Activated CD8-positive, alpha-beta memory T cell treated with anti-CD3 and anti-CD28 coated beads for 1 hour (primary cell): ENCODE results near the gene PSD2.

Experiments
- DNase-seq, 2 donors: peaks; one replicate each; pipeline ENCODE4 v3.0.0-alpha.2; 2020; ENCODE audit warnings: low read depth in 1 of 2; ENCODE audit errors: extremely low read depth in 1 of 2

Gene PSD2

DNA sequence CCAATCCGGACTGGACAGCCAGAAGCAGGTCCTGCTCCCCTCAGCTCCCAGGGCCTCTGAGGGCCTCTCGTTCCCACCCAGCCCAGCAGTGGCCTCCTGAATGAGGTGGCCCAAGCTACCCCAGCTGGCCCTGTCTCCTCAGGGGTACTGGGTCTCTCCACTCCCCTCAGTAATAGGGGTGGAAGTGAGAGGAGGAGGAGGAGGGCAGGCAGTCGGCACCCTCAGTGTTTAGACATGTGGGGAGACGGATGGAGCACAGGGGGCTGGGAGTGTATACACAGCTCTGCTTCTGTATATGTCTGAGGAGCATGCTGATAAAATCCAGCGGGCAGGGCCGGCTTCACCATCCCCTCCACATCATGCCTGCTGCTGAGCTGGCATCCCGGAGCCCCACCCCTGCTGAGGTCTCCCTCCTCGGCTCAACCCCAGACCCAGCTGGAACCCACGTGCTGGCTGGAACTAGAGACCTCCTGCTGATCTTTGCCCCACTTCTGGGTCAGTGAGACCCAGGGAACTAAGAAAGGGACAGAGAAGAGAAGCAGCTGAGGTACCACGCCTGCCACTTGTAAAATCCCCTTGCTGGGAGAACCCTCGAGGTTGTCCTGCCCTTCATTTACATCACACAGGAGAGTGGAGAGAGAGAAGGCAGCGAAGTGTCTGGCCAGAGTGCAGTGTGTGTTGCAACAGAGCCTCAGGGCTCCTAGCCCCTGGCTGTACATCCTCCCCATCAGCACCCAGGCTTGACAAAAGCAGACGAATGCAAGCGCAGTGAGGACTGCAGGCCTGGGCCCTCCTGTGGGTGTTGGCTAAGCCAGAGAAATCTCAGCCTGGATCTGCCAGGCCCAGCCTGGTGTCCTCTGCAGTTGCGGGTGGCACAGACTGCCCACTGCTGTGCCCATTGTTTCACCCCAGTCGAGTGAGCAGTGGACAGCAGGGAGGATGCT lies 77.5 kb downstream of the PSD2 start:
- DNase-seq = no peak

DNA sequence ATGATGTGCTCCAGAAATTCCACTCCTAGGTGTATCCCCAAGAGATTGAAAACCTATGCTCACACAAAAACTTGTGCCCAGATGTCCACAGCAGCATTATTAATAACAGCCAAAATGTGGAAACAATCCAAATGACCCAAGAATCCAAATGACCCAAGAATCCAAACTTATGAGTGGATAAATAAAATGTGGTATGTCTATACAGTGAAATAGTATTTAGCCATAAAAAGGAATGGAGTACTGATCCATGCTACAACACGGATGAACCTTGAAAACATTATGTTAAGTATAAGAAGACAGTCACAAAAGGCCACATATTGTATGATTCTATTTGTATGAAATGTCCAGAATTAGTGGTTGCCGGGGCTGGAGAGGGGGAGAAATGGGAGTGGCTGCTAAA lies 80.3 kb downstream of the PSD2 start:
- no peak for DNase-seq

DNA sequence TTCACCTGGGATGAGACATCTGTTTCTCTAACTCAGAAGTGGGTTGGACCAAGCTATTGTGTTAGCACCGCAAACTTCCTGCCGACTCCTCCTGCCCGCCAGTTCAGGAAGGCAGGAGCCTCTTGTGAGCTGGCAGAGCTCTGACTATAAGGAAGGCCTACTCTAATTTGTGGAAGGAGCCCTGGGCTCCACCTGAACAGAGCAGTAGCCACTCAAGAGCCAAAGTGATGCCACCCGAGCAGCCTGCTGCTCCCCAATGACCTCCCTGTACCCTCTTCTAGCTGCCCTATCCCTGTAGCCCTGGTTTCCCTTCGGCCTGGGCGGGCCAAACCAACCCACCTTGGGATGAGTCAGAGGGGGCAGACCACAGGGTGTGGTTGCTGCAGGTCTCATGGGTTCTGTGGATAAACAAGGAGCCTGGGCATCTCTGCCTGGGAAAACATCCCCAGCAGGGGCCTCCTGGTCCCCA lies 81.6 kb downstream of the PSD2 start:
- DNase-seq = no peak

DNA sequence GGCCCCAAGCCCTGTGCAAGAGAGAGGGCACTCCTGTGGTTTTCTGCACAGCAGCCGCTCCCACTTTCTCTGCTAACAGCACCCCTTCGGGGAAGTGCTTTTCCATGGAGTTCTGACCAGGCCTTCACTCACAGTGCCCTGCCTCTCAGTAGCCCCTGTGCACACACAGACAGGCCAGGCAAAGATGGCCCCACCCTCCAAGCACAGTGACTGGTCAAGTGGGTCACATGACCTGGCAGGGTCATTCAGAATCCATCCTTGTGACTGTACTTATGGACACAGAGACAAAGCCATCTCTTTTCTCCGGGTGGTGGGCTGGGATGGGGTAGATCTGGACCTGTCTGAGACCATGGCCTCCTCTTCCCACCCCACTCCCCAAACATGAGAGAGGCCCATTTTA lies 82.5 kb downstream of the PSD2 start:
- no peak for DNase-seq

DNA sequence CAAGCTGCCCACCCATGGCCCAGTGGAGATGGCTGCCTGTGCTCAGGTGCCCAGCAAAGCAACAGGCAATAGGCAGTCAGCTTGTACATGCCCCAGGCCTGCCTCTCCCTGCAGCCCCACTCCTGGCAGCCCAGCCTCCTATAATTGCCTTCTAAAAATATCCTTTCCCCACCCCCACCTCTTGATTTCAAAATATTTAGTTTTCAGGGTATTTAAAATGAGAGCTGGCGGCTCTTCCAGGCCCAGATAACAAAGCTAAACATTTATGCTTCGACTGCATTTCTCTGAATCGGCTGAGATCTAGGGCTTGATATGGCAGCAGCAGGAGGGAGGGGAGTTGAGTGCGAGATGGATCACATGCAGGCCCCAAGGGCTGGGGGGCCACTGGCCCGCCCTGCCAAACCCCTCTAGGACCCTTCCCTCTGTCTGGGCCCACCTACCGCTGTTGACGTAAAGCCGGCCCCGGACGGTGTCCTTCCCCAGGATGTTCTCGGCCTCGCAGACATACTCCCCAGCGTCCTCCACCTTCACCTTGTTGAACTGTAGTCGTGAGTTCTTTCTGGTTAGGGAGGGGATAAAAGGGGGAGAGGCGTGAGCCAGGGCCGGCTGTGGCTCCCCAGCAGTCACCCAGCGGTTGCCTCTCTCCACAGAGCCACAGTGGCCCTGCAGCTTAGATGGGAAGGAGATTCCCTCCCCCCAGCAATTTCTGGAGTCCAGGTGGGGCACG lies 85.0 kb downstream of the PSD2 start:
- DNase-seq = no peak

DNA sequence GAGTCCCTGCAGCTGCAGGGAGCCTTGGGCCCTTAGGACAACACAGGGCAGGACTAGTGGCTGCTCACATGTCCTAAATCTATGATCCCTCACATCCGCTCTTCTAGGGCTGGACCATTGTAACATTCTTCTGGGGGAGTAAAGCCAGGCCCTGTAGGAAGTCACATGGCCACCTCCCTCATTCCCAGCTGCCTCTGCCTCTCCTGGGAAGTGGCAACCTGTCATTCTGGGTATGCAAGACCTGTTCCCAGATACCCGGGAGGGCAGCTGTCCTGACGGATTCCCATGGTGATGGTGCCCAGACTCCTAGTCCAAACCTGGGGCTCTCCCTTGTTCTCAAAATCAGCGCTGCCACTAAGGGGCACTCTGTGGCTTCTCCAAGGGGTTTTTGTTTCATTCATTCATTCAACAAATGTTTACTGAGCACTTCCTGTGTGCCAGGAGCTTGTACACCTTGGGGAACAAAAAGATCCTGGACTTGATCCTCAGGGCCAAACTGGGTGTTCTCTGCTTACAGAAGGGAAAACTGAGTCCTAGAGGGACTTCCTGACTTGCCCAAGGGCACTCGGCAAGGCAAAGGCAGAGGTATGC lies 85.6 kb downstream of the PSD2 start:
- DNase-seq = no peak

DNA sequence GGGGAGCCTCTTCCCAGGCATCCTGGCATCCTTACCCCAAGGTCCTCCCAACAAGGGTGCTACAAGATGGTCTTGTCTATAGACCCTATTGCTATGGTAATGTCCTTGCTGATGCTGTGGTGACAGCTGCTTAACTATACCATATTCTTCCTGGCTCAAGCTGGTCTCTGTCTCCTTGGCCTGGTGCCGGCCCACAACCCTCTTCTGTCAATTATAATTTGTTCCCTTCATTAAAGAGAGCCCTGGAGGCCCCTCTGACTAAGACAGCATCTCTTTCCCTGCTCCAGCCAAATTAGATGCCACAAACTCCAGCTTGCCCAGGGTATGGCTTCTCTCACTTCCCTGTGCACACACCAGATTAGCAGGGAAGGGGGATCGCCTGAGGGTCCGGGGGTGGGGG lies 86.7 kb downstream of the PSD2 start:
- DNase-seq = no peak

DNA sequence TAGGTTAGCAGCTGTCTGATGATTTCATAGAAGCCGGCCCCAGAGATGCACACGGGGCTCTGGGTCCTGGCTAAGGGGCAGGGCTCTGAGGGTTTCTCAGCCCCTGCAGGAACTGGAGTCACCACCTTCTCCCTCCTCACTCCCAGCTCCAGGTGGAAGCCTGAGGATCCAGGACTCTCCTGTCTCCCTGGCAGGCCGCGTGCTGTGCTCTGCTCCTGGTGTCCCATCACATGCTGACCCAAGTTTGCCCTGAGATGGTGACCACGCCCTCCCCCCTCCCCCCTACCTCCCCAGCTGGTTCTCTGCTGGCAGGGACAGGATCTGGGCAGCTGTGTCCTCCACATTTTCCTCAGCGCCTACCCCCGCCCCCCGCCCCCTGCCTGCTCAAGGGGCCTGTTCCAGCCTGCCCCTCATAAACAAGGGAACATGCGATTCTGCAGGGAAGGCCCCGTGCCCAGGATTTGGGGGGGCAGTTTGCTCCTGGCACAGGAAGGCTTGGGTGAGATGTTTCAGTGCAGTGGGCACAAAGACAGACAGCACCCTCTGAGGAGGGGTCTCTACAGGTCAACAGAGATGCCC lies 87.4 kb downstream of the PSD2 start:
- DNase-seq = no peak

DNA sequence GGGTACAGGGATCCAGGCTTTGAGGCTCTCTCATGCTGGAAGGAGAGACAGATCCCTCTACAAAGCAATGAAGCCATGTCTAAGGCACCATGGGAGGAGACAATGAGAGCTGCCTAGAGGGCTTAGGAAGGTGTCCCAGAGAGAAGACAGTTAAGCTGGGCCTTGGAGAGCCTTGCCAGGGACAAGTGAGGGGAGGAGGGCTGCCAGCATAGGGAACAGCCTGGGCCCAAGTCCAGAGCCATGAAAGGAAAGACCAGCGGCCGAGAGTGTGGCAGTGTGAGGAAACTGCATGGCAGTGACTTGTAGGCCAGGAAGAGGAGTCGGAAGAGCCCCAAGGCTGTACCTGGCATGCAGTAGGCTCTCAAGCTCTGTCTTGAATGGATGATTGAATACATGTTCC lies 88.5 kb downstream of the PSD2 start:
- no peak for DNase-seq

DNA sequence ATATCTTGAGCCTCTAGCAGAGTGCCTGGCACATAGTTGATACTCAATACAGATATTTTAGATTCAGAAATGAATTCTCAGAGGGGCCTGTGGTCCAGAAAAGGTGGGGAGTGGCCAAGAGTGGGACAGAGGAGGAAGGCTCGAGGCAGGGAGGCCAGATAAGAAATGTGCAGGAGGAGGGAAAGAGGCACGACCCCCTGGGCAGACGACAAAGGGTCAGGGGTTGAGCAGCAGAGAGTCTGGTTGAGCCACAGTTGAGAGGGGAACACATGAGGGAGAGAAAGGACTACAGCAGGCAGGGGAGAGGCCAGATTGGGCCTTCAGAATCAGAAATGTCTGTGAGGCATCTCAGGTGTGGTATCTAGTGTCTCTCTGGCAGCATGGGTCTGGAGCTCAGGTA lies 89.1 kb downstream of the PSD2 start:
- no peak for DNase-seq

DNA sequence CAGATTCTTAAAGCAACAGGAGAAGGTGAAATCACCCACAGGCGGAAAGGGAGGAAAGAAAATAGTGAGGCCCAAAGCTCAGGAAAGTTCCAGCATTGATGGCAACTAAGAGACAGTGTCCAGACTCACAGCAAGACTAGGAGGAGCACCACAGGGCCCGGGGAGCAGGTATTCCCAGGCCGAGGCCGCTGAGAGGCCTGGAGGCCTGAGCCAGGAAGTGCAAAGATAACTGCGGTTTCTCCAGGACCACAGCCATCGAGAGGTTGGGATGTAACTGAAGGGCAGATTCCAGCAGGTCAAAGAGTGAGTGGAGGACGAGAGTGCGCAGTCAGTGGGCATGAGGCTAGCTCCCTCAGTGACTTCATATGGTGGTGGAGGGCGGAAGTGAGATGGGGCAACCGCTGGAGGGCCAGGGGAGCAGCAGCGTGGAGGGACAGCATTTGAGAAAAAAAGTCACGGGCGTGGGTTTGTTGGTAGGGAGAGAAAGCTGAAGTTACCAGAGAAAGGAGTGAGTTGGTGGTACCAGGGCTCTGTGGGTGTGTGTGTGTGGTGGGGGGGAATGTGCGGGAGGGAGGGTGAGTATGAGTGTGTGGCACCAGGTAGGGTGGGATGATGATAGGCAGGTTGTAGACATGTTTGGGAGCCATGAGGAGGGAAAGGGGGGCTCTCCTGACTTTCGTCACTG lies 89.7 kb downstream of the PSD2 start:
- DNase-seq = no peak

DNA sequence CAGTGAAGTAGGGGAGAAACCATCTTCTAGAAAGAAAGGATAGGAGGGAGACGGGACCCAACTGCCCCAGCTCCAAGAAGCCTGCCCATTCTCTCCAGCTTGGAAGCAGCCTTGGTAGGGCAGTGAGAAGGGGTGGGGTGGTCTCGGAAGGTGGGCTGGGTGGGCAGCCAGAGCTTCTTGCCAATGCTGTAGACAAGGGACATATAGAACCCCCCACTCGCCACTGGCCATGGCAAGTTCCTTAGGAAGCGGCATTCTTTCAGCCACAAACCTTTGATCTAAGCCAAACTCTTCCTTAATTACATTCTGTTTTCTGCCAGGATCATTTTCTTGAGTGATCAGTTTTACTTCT lies 90.2 kb downstream of the PSD2 start:
- DNase-seq = no peak

DNA sequence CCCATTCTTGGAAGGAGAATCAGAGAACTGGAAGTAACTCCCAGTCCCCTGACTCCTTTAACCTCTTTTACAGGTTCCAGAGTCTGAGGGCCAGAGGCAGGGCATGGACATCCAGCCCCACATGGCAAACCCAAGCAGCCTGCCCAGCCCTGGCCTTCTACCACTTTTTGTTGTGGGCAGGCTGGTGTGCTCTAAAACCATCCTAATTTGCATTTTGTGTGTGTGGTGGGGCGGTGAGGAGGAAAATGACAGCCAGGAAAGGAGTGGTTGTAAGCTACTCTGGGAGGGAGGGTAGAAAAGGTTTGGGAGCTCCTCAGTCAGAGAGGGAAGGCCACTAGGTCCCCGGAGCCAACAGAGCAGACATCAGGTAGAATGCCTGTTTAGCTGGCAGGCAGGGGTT lies 90.6 kb downstream of the PSD2 start:
- DNase-seq = no peak

DNA sequence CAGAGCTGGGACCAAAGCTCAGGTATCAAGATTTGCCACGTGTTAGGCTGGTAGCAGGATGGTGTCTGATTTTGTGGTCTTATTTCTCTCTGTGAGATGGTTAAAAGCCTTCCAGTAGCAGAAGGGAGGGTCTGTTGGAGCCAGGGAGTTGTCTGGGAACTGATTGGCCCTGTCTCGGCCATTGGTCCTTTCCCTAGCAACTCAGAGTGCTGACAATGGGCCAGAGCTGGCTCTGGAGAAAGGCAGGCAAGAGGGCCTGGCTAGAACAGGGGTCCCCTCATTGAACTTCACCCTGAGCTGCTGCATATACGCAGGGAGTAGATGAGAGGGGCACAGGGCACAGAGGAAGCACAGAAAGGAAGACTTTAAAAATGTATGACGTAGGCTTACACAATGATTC lies 92.8 kb downstream of the PSD2 start:
- DNase-seq = no peak

DNA sequence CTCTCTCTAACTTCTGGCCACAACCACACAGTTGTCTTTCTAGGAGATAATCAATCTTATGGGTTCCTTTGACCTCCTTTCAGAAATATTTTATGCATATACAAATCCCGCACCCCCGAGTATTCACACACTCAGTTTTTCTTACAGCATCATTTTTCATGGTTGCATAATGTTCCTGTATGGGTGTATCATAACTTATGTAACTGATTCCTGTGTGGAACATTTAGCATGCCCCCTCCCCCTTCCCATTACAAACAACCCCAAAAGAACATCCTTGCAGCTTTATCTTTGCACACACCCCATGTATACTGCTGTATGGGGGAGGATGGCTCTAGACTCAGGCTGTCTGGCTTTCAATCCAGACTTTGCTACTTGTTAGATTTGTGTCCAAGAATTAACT lies 93.8 kb downstream of the PSD2 start:
- no peak for DNase-seq

DNA sequence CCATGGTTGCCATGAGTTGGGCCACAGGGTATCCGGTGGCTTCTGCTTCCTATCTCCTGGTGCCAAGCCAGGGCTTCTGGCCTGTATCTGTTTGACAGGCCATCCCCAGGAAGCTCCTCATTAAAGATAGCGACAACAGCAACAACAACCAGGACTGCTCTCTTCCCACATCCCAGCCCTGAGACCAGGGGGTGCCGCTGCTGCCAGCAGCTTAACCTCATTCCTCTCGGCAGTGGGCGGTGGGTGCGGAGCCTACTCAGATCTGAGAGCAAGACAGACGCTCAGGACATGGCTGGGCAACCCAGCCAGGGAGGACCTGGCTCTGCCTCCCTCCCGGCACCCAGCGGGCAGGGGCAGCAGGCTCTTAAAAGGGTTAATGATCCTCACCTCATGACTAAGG lies 98.3 kb downstream of the PSD2 start:
- DNase-seq = no peak
